MM.1S (cell line): ENCODE measurements around the gene TASP1.

ENCODE experiments used
- CTCF ChIP-seq: fragments of 300-600 bp; sonication (generic); IDR thresholded peaks from 2 replicates; pipeline ENCODE4 v1.5.1; 2016; ENCODE audit warnings: antibody characterized with exemption, low read length, mixed read lengths
- EZH2 ChIP-seq: fragments of 300-600 bp; sonication (generic); optimal IDR thresholded peaks from 2 replicates; pipeline ENCODE3; 2017; ENCODE audit warnings: low read depth, mild to moderate bottlenecking, antibody characterized with exemption, low read length, mixed read lengths

DNA sequence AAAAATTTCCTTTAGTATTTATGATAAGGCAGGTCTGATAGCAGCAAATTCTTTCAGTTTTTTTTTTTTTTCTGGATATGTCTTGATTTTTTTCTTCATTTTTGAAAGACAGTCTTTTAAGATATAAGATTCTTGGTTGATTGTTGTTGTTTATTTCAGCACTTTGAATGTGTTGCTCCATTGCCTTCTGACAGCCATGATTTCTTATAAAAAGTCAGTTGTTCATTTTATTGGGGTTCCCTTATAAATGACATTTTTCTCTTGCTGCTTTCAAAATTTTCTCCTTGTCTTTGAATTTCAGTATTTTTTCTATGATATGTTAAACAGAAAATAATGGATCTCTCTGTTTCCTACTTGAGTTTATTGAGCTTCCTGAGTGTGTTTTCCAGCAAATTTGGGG, 265.3 kb downstream of the TASP1 start:
- TF ChIP-seq CTCF (no peak), EZH2 (no peak)
